ENCODE data around the gene PRDX3. TPM values are rescaled to one million over a fixed set of nuclear protein-coding genes. Genes with fewer than 3 reads are reported as not detected.

The PRDX3 gene
- polyA plus RNA-seq, 1 donor (not counting 4 experiments of a cell fraction or from before 2014, with no cell fraction given): 304 TPM

GRCh38 chr10:119206603-119207365, 28.2 kb upstream of the PRDX3 start:
- no peak for DNase-seq (ENCODE audit: low read depth, low spot score)
- no peak for FAIRE-seq
- Histone ChIP-seq H2AFZ (ENCODE audit: control insufficient read depth, low read length) (peak overlapping the region; percentile 78), H4K20me1 (ENCODE audit: control insufficient read depth, extremely low read depth, insufficient read depth, low read length) (no peaks in the 10 kb centered on the region), H3K9me3 (ENCODE audit: control insufficient read depth, low read depth, low read length) (no peaks in the 10 kb centered on the region), H3K36me3 (ENCODE audit: control insufficient read depth in 2 of 2, extremely low read depth in 1 of 2, insufficient read depth in 2 of 2, low read length in 2 of 2) (no peaks in the 10 kb centered on the region), H3K27ac (ENCODE audit: control insufficient read depth, insufficient read depth, low read length) (peak overlapping the region; percentile 62), H3K9ac (ENCODE audit: control insufficient read depth, extremely low read depth, insufficient read depth, low read length) (peak overlapping the region; percentile 70), H3K4me3 (ENCODE audit: control insufficient read depth in 2 of 3, extremely low read depth in 1 of 3, insufficient read depth in 2 of 3, low read depth in 1 of 3, low read length in 3 of 3) (peak overlapping the region; percentile 63 to 77 (median 67)), H3K27me3 (ENCODE audit: control insufficient read depth, extremely low read depth, insufficient read depth, low read length) (no peaks in the 10 kb centered on the region), H3K9me1 (ENCODE audit: control insufficient read depth, extremely low read depth, insufficient read depth, low read length) (no peaks in the 10 kb centered on the region), H3K4me1 (ENCODE audit: control insufficient read depth, extremely low read depth, insufficient read depth, low read length) (peaks cover 44% of the 10 kb centered on the region), H3K79me2 (ENCODE audit: control insufficient read depth, insufficient read depth, low read length) (peaks cover 16% of the 10 kb centered on the region), H3K4me2 (ENCODE audit: control insufficient read depth, extremely low read depth, insufficient read depth, low read depth, low read length) (peak overlapping the region; percentile 63)
- TF ChIP-seq CTCF (optimal IDR thresholded peaks at IDR 0.05 in 1 of 3, IDR thresholded peaks at IDR 0.05 in 1 of 3, conservative IDR thresholded peaks at IDR 0.05 in 1 of 3; ENCODE audit: extremely low read depth in 1 of 3, insufficient read depth in 2 of 3, low read length in 3 of 3) (peak; percentile 52 to 75 (median 59)), EZH2 (IDR thresholded peaks at IDR 0.05; ENCODE audit: low read length) (no peak)
- dilution Hi-C loops (cut with MboI; ENCODE audit: extremely low pct_ligation_motif_present, low sequenced_read_pairs): loop anchor here (25.0 kb wide), 1 partner anchor 206 kb away; no protein-coding TSS in a partner anchor

- H3K4me3 ChIP-seq (ENCODE audit: control insufficient read depth in 2 of 3, extremely low read depth in 1 of 3, insufficient read depth in 2 of 3, low read depth in 1 of 3, low read length in 3 of 3): peak overlapping the region; percentile 50 to 77 (median 63)
- FAIRE-seq (peak; percentile 17), DNase-seq (ENCODE audit: low read depth, low spot score) (no peak)
- no peaks in the 10 kb centered on the region for H4K20me1 ChIP-seq (ENCODE audit: control insufficient read depth, extremely low read depth, insufficient read depth, low read length)
- H3K36me3 ChIP-seq (ENCODE audit: control insufficient read depth in 2 of 2, extremely low read depth in 1 of 2, insufficient read depth in 2 of 2, low read length in 2 of 2): no peaks in the 10 kb centered on the region
- no peaks in the 10 kb centered on the region for H3K27me3 ChIP-seq (ENCODE audit: control insufficient read depth, extremely low read depth, insufficient read depth, low read length)
- peak overlapping the region; percentile 63 for H3K4me2 ChIP-seq (ENCODE audit: control insufficient read depth, extremely low read depth, insufficient read depth, low read depth, low read length)
- H3K27ac ChIP-seq (ENCODE audit: control insufficient read depth, insufficient read depth, low read length): peak overlapping the region; percentile 62
- dilution Hi-C loops (cut with MboI; ENCODE audit: extremely low pct_ligation_motif_present, low sequenced_read_pairs): loop anchor here (25.0 kb wide), 1 partner anchor 206 kb away; no protein-coding TSS in a partner anchor
- TF ChIP-seq EZH2 (IDR thresholded peaks at IDR 0.05; ENCODE audit: low read length) (no peak), CTCF (optimal IDR thresholded peaks at IDR 0.05 in 1 of 3, IDR thresholded peaks at IDR 0.05 in 1 of 3, conservative IDR thresholded peaks at IDR 0.05 in 1 of 3; ENCODE audit: extremely low read depth in 1 of 3, insufficient read depth in 2 of 3, low read length in 3 of 3) (no peak)
- H3K9me3 ChIP-seq (ENCODE audit: control insufficient read depth, low read depth, low read length): no peaks in the 10 kb centered on the region
- H3K4me1 ChIP-seq (ENCODE audit: control insufficient read depth, extremely low read depth, insufficient read depth, low read length): peaks cover 45% of the 10 kb centered on the region
- peak overlapping the region; percentile 70 for H3K9ac ChIP-seq (ENCODE audit: control insufficient read depth, extremely low read depth, insufficient read depth, low read length)
- H2AFZ ChIP-seq (ENCODE audit: control insufficient read depth, low read length): peak overlapping the region; percentile 78
- H3K9me1 ChIP-seq (ENCODE audit: control insufficient read depth, extremely low read depth, insufficient read depth, low read length): no peaks in the 10 kb centered on the region
- peaks cover 16% of the 10 kb centered on the region for H3K79me2 ChIP-seq (ENCODE audit: control insufficient read depth, insufficient read depth, low read length)
Observed at GRCh38 chr10:119205894-119206602, 27.4 kb upstream of the PRDX3 start.
